ENCODE results near the gene SIGLECL1. TPM values are rescaled to one million over a fixed set of nuclear protein-coding genes. Genes with fewer than 3 reads are reported as not detected.

The SIGLECL1 gene
- total RNA-seq, 2 donors from 2014 or later, result not detected

DNA sequence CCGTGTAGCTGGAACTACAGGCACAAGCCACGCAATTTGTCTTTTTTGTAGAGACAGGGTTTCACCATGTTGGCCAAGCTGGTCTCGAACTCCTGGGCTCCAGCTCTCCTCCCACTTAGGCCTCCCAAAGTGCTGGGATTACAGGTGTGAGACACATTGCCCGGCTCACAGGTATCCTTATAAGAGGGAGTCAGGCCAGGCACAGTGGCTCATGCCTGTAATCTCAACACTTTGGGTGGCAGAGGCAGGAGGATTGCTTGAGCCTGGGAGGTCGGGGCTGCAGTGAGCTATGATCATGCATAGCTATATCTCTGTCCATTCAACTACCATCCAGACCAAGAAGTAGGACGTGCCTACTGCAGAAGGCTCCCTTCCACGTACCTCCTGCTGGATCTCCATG lies 50.4 kb downstream of the SIGLECL1 start:
- Histone ChIP-seq H3K9me3 (no peaks in the 10 kb centered on the region), H3K9ac (ENCODE audit: low read depth in 2 of 2, low read length in 2 of 2) (no peak overlapping the region), H3K27me3 (no peaks in the 10 kb centered on the region), H3K4me3 (no peak overlapping the region), H3K27ac (no peak overlapping the region), H3K36me3 (no peaks in the 10 kb centered on the region), H3K4me1 (no peaks in the 10 kb centered on the region)
- intact Hi-C loops (cut with DNase I), result no loop called here
- no peak for DNase-seq
- TF ChIP-seq, protein P1, sequence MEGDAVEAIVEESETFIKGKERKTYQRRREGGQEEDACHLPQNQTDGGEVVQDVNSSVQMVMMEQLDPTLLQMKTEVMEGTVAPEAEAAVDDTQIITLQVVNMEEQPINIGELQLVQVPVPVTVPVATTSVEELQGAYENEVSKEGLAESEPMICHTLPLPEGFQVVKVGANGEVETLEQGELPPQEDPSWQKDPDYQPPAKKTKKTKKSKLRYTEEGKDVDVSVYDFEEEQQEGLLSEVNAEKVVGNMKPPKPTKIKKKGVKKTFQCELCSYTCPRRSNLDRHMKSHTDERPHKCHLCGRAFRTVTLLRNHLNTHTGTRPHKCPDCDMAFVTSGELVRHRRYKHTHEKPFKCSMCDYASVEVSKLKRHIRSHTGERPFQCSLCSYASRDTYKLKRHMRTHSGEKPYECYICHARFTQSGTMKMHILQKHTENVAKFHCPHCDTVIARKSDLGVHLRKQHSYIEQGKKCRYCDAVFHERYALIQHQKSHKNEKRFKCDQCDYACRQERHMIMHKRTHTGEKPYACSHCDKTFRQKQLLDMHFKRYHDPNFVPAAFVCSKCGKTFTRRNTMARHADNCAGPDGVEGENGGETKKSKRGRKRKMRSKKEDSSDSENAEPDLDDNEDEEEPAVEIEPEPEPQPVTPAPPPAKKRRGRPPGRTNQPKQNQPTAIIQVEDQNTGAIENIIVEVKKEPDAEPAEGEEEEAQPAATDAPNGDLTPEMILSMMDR (IDR thresholded peaks at IDR 0.05), result no peak

DNA sequence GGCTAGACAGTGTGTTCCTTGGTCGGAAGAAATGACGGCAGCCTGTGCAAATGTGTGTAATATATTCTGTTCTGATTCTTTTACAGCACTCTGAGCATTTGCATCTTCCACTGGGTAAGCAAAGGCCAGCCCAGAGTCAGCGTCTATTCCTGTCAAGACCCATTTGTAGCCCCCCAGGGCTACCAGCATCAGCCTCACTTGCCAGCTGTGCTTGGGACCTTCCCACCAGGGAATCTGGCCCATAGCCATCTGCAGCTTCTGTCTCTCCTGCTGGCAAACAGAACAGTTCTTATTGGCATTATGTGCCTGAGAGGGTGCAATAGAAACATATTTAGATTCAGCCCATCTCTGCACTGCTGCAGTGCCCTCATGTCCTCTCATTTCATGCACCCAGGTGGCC lies 54.6 kb downstream of the SIGLECL1 start:
- H3K9me3 ChIP-seq, result no peaks in the 10 kb centered on the region
- H3K27ac ChIP-seq, result no peak overlapping the region
- no peaks in the 10 kb centered on the region for H3K4me1 ChIP-seq
- H3K9ac ChIP-seq (ENCODE audit: low read depth in 2 of 2, low read length in 2 of 2), result no peak overlapping the region
- H3K36me3 ChIP-seq, result no peaks in the 10 kb centered on the region
- DNase-seq, result no peak
- TF ChIP-seq, protein P1 (IDR thresholded peaks at IDR 0.05), result no peak
- H3K27me3 ChIP-seq, result no peaks in the 10 kb centered on the region
- H3K4me3 ChIP-seq, result no peak overlapping the region
- intact Hi-C loops (cut with DNase I), result no loop called here

DNA sequence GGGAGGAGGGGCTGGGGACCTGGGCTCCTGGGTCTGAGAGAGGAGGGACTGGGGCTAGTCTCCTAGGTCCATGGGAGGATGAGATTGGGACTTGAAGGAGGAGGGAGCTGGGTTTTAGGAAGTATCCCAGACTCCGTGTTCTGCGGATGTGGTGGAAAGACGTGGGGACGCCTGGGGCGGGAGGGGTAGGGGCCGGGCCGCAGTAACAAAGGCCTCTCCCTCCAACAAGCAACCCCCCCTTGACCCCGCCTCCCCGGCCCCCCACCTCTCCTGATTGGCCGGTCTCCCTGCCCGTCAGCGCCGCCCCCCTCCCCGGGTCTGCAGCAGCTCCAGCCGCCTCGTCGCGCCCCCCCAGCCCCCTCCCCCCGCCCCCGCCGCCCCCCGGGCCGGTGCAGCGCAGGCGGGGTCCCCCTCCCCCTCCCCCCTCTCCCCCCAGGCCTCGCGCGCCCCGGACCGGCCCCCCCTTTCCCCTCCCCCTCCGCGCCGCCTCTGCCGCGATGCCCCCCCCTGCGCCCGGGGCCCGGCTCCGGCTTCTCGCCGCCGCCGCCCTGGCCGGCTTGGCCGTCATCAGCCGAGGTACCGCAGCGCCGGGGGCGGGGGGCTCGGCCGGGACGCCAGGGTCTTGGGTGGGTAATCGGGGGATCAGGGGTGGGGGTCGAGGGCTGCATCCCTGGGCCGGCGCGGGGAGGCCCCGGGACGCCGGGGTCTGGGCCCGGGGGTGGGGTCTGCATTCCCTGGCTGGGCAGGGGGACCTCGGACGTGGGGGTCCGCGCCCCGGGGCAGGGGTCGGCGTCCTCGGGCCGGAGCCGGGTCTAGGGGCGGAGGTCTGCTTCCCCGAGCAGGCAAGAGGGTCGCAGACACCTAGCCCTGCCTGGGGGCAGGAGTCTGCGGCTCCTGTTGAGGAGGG lies 60.7 kb downstream of the SIGLECL1 start, which contains the start of gene IGLON5:
IGLON5 (plus strand) TSS at position 294 of the 907 bp plus-strand sequence; CDS start at position 498, 204 bp downstream.
- H3K4me3 ChIP-seq, result no peak within 1 kb of the TSS
- intact Hi-C loops (cut with DNase I), result no loop called here
- no peaks in the 10 kb centered on the region for H3K9me3 ChIP-seq
- no peaks in the 10 kb centered on the region for H3K36me3 ChIP-seq
- H3K9ac ChIP-seq (ENCODE audit: low read depth in 2 of 2, low read length in 2 of 2), result no peak within 1 kb of the TSS
- no peak within 1 kb of the TSS for H3K27ac ChIP-seq
- TF ChIP-seq, protein P1 (IDR thresholded peaks at IDR 0.05), result no peak
- peaks cover 4% of the 10 kb centered on the region for H3K27me3 ChIP-seq
- no peaks in the 10 kb centered on the region for H3K4me1 ChIP-seq
- no peak for DNase-seq

DNA sequence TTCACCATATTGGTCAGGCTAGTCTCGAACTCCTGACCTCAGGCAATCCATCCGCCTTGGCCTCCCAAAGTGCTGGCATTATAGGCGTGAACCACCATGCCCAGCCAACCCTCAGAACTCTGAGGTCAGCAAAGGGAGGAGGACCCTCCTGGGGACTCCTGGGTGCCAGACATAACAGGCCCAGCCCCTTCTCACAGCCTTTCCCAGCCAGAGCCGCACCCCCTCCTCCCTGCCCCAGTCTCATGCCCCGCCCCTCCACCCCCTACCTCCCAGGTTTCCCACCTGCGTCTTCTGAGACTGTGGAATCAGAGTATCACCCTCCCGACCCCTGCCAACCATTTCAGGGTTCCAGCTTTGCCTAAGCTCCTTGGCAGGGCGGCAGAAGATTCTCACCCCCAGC lies 65.8 kb downstream of the SIGLECL1 start:
- Histone ChIP-seq H3K36me3 (no peaks in the 10 kb centered on the region), H3K9me3 (no peaks in the 10 kb centered on the region), H3K4me1 (no peaks in the 10 kb centered on the region), H3K27ac (no peak overlapping the region), H3K27me3 (peaks cover 3% of the 10 kb centered on the region), H3K9ac (ENCODE audit: low read depth in 2 of 2, low read length in 2 of 2) (no peak overlapping the region), H3K4me3 (no peak overlapping the region)
- TF ChIP-seq, protein P1 (IDR thresholded peaks at IDR 0.05), result no peak
- no peak for DNase-seq
- intact Hi-C loops (cut with DNase I), result no loop called here

DNA sequence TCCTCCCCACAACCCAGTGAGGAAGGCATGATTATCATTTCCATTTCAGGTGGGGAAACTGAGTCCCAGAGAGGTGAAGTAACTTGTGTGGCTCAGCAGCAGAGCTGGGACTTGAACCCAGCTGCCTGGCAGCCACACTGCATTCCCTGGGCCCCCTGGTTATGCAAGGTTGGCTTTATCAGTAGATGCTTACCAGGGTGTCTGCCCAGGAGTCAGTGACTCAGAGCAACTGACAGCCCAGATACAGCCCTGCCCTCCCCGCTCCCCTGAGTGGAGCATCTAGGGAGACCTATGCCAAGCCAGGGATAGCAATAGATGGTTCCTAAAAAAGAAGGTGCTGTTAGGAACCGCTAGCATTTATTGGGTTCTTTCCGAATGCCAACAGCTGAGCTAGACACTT lies 66.5 kb downstream of the SIGLECL1 start:
- TF ChIP-seq, protein P1 (IDR thresholded peaks at IDR 0.05), result no peak
- Histone ChIP-seq H3K4me1 (no peaks in the 10 kb centered on the region), H3K27me3 (no peaks in the 10 kb centered on the region), H3K4me3 (no peak overlapping the region), H3K27ac (no peak overlapping the region), H3K9ac (ENCODE audit: low read depth in 2 of 2, low read length in 2 of 2) (no peak overlapping the region), H3K36me3 (no peaks in the 10 kb centered on the region), H3K9me3 (no peaks in the 10 kb centered on the region)
- DNase-seq, result no peak
- intact Hi-C loops (cut with DNase I), result no loop called here
